ENCODE data around the gene BANF2. TPM values are rescaled to one million over a fixed set of nuclear protein-coding genes. Genes with fewer than 3 reads are reported as not detected.

The BANF2 gene
- total RNA-seq, 2 experiments from 2014 or later, result not detected

- H3K27ac Mint-ChIP-seq, result no peak overlapping the region
Observed at GRCh38 chr20:17659801-17660200, 40.0 kb upstream of the BANF2 start.

GRCh38 chr20:17660667-17661066 is 39.1 kb upstream of the BANF2 start:
- TF ChIP-seq CTCF (IDR thresholded peaks at IDR 0.05), result no peak
- ChIA-PET CTCF (no interaction called here), POLR2A (no interaction called here)
- no peak overlapping the region for H3K4me3 Mint-ChIP-seq
- no peak for ATAC-seq
- intact Hi-C loops (cut with micrococcal nuclease), result no loop called here
- DNase-seq, result no peak
- H3K27me3 Mint-ChIP-seq, result no peaks in the 10 kb centered on the region
- H3K4me1 Mint-ChIP-seq (ENCODE audit: low read depth), result peaks cover 58% of the 10 kb centered on the region
- H3K36me3 Mint-ChIP-seq (ENCODE audit: low read depth), result peaks cover 36% of the 10 kb centered on the region
- H3K9me3 Mint-ChIP-seq, result peaks cover 10% of the 10 kb centered on the region
- no peak overlapping the region for H3K27ac Mint-ChIP-seq

More at GRCh38 chr20:17659801-17660200, 40.0 kb upstream of the BANF2 start:
- no peak for TF ChIP-seq CTCF (IDR thresholded peaks at IDR 0.05)
- Mint-ChIP-seq H3K27me3 (no peaks in the 10 kb centered on the region), H3K4me3 (no peak overlapping the region), H3K9me3 (peaks cover 10% of the 10 kb centered on the region), H3K4me1 (ENCODE audit: low read depth) (peaks cover 53% of the 10 kb centered on the region), H3K36me3 (ENCODE audit: low read depth) (peaks cover 36% of the 10 kb centered on the region)
- ATAC-seq, result no peak
- POLR2A ChIA-PET, result interaction anchor here (0.7 kb wide), 1 partner anchor 847 kb away, joined by 4 read pairs; no protein-coding TSS in a partner anchor
- DNase-seq, result no peak
- intact Hi-C loops (cut with micrococcal nuclease), result no loop called here
- CTCF ChIA-PET, result no interaction called here

GRCh38 chr20:17661121-17661744 is 38.5 kb upstream of the BANF2 start:
- POLR2A ChIA-PET, result no interaction called here
- ATAC-seq (no peak), DNase-seq (no peak)
- H3K9me3 Mint-ChIP-seq, result peaks cover 10% of the 10 kb centered on the region
- no peaks in the 10 kb centered on the region for H3K27me3 Mint-ChIP-seq
- no peak overlapping the region for H3K4me3 Mint-ChIP-seq
- H3K36me3 Mint-ChIP-seq (ENCODE audit: low read depth), result peaks cover 36% of the 10 kb centered on the region
- intact Hi-C loops (cut with micrococcal nuclease), result no loop called here
- CTCF ChIA-PET, result no interaction called here
- H3K4me1 Mint-ChIP-seq (ENCODE audit: low read depth), result peaks cover 58% of the 10 kb centered on the region
- no peak overlapping the region for H3K27ac Mint-ChIP-seq
- no peak for TF ChIP-seq CTCF (IDR thresholded peaks at IDR 0.05)

GRCh38 chr20:17662333-17663039 is 37.3 kb upstream of the BANF2 start:
- ChIA-PET CTCF (interaction anchor here (1.0 to 6.6 kb wide), 3 partner anchors 14 to 276 kb away, joined by 3 to 65 read pairs (median 3); partner anchors contain the start of gene RRBP1), POLR2A (interaction anchor here (0.7 kb wide), 1 partner anchor 341 kb away, joined by 3 read pairs; no protein-coding TSS in a partner anchor)
- H3K9me3 Mint-ChIP-seq, result peaks cover 10% of the 10 kb centered on the region
- H3K27ac Mint-ChIP-seq, result peak overlapping the region; percentile 73
- intact Hi-C loops (cut with micrococcal nuclease), result no loop called here
- DNase-seq (peak; percentile 53), ATAC-seq (peak; percentile 40)
- peaks cover 58% of the 10 kb centered on the region for H3K4me1 Mint-ChIP-seq (ENCODE audit: low read depth)
- peaks cover 31% of the 10 kb centered on the region for H3K36me3 Mint-ChIP-seq (ENCODE audit: low read depth)
- H3K4me3 Mint-ChIP-seq, result no peak overlapping the region
- no peaks in the 10 kb centered on the region for H3K27me3 Mint-ChIP-seq
- TF ChIP-seq CTCF (IDR thresholded peaks at IDR 0.05), result no peak

- ChIA-PET POLR2A (interaction anchor here (0.7 kb wide), 1 partner anchor 341 kb away, joined by 3 read pairs; no protein-coding TSS in a partner anchor), CTCF (interaction anchor here (1.0 to 6.6 kb wide), 2 partner anchors 18 to 276 kb away, joined by 3 to 65 read pairs; partner anchors contain the start of gene RRBP1)
- no peaks in the 10 kb centered on the region for H3K27me3 Mint-ChIP-seq
- DNase-seq, result no peak
- no peak for TF ChIP-seq CTCF (IDR thresholded peaks at IDR 0.05)
- H3K4me3 Mint-ChIP-seq, result no peak overlapping the region
- ATAC-seq, result no peak
- H3K27ac Mint-ChIP-seq, result no peak overlapping the region
- H3K9me3 Mint-ChIP-seq, result peaks cover 7% of the 10 kb centered on the region
- intact Hi-C loops (cut with micrococcal nuclease), result no loop called here
- H3K4me1 Mint-ChIP-seq (ENCODE audit: low read depth), result peaks cover 54% of the 10 kb centered on the region
- peaks cover 26% of the 10 kb centered on the region for H3K36me3 Mint-ChIP-seq (ENCODE audit: low read depth)
Observed at GRCh38 chr20:17663040-17663399, 36.7 kb upstream of the BANF2 start.

Data from activated CD8-positive, alpha-beta T cell treated with anti-CD3 and anti-CD28 coated beads for 36 hours (primary cell).